Activated CD4-positive, alpha-beta T cell treated with anti-CD3 and anti-CD28 coated beads, Interleukin-2, Interleukin-6, amounts not matched to agents 100 ng/mL and 50 ng/mL, durations not matched to agents 16 hours and 8 hours (primary cell): ENCODE results near the gene STAT4.

Source experiments
- DNase-seq: peaks from one replicate; pipeline ENCODE4 v3.0.0-alpha.2; 2020

The STAT4 gene

DNA sequence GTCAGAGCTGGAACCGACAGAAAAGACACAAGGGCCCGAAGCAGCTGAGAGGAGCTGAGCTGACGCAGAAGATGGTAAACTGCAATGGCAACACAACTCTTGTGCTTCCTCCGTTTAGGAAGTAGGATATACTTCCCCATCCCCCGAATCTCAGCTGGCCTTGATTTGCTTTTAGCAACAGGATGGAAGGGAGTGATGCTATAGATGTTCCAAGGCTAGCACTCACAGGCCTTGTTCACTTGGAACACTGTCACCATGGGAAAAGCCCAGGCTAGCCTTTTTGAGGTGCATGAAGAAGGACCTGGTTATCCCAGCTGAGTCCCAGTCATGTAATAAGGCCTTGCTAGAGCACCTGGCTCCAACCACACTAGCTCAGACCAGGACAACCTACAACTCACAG is 162.9 kb downstream of the STAT4 start:
- no peak for DNase-seq

GRCh38 chr2:190987116-190987515 is 163.7 kb downstream of the STAT4 start:
- no peak for DNase-seq

DNA sequence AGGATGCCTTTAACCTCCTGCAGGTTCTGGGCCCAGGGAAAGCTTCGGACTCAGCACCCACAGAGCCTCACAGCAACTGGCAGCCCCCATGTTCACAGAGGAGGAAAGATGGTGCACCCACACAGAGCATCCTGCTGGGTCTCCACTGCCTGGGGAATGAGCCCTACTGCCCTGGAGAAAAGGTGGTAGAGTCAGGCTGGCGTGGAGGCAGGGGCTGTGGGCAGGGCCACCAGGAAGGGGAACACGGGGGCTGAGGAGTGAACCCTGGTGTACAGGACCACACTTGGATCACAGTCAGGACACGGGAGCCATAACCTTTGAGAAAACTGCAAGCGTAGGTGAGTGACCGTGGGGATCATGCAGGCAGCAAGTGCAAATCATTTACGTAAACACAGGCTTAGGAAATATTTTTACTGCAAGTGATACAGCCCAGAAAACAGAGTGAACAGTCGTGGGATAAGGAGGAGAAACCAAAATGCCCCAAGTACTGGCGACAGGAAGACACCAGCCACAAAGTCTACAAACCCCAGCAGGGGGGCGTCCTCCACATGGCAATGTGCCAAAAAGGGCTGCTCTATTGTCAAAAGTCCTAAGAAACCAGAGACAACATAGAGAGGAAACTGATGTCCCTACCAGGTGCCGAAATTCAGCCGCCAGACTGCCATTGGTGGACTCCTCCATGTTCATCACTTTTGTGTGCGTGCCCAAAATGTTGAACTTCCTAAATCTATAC is 164.4 kb downstream of the STAT4 start:
- no peak for DNase-seq

- peak; percentile 49 for DNase-seq
Observed at GRCh38 chr2:190984595-190984994, 166.2 kb downstream of the STAT4 start.

- no peak for DNase-seq
Observed at GRCh38 chr2:190982262-190983034, 168.3 kb downstream of the STAT4 start.

GRCh38 chr2:190981733-190982132 is 169.1 kb downstream of the STAT4 start:
- DNase-seq, result no peak

DNA sequence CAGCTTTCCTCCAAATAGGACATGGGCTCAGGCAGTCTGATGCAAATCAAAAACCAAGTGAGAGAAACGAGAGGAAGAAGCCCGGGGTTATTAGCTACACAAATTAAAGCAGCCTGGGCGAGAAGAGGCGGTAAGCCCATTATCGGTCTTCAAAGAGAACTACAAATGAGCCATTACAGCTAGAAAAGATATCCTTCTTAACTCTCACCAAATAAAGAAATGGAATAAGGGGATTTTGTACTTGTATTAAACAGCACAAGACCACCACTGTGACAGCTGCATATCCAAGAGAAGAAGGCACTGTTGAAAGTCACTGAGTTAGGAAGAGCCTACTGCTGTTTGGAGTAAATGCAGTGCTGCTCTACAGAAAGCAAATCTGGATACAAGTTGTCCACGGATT is 169.5 kb downstream of the STAT4 start:
- no peak for DNase-seq

- DNase-seq, result no peak
Observed at GRCh38 chr2:190980630-190981209, 170.1 kb downstream of the STAT4 start.

- DNase-seq, result no peak
Observed at GRCh38 chr2:190979906-190980629, 170.7 kb downstream of the STAT4 start.
